GM19238 (cell line): ENCODE measurements around the gene PRDM16.

Source experiments
- DNase-seq: peaks from one replicate; pipeline ENCODE4 v3.0.0; 2011; ENCODE audit warnings: low spot score; ENCODE audit not compliant: insufficient read length

PRDM16 gene

GRCh38 chr1:3122311-3122710, 53.3 kb downstream of the PRDM16 start:
- DNase-seq = no peak

GRCh38 chr1:3124246-3124645, 55.2 kb downstream of the PRDM16 start:
- DNase-seq = no peak

GRCh38 chr1:3125078-3125477, 56.1 kb downstream of the PRDM16 start:
- DNase-seq = no peak

- DNase-seq = no peak
Measured at GRCh38 chr1:3125546-3126368, 56.8 kb downstream of the PRDM16 start.

- DNase-seq = no peak
Measured at GRCh38 chr1:3126756-3127678, 58.0 kb downstream of the PRDM16 start.

- no peak for DNase-seq
Measured at GRCh38 chr1:3127738-3128137, 58.7 kb downstream of the PRDM16 start.

GRCh38 chr1:3128431-3129132, 59.6 kb downstream of the PRDM16 start:
- DNase-seq = no peak

- no peak for DNase-seq
Measured at GRCh38 chr1:3129133-3129490, 60.1 kb downstream of the PRDM16 start.

- no peak for DNase-seq
Measured at GRCh38 chr1:3130268-3130667, 61.3 kb downstream of the PRDM16 start.

GRCh38 chr1:3132660-3133059, 63.7 kb downstream of the PRDM16 start:
- no peak for DNase-seq

- DNase-seq = no peak
Measured at GRCh38 chr1:3133686-3134085, 64.7 kb downstream of the PRDM16 start.

- DNase-seq = no peak
Measured at GRCh38 chr1:3134381-3135072, 65.5 kb downstream of the PRDM16 start.

- DNase-seq = no peak
Measured at GRCh38 chr1:3135073-3135702, 66.2 kb downstream of the PRDM16 start.

GRCh38 chr1:3135744-3136455, 66.9 kb downstream of the PRDM16 start:
- no peak for DNase-seq

GRCh38 chr1:3136532-3136931, 67.5 kb downstream of the PRDM16 start:
- no peak for DNase-seq

- DNase-seq = no peak
Measured at GRCh38 chr1:3137111-3138100, 68.4 kb downstream of the PRDM16 start.

- DNase-seq = no peak
Measured at GRCh38 chr1:3138623-3139151, 69.7 kb downstream of the PRDM16 start.

- no peak for DNase-seq
Measured at GRCh38 chr1:3139451-3139852, 70.4 kb downstream of the PRDM16 start.
